ES-I3 (cell line): ENCODE measurements around the gene CENPP.

Experiments
- H3K36me3 ChIP-seq: 2 replicates; pipeline ENCODE4 v1.6.1; 2013; ENCODE audit warnings: mild to moderate bottlenecking, low read length, control low read depth, moderate library complexity; ENCODE audit not compliant: insufficient read depth
- H3K4me1 ChIP-seq: 2 replicates; pipeline ENCODE4 v1.6.1; 2013; ENCODE audit warnings: mild to moderate bottlenecking, control low read depth, low read length; ENCODE audit not compliant: insufficient read depth
- H3K9ac ChIP-seq: 2 replicates; pipeline ENCODE4 v1.6.1; 2013; ENCODE audit warnings: low read depth, mild to moderate bottlenecking, low read length, moderate library complexity
- H3K9me3 ChIP-seq: 2 replicates; pipeline ENCODE4 v1.6.1; 2013; ENCODE audit warnings: mild to moderate bottlenecking, low read length, moderate library complexity; ENCODE audit not compliant: control insufficient read depth, insufficient read depth

CENPP gene

GRCh38 chr9:92478783-92479182 is 153.0 kb downstream of the CENPP start:
- H3K9me3 ChIP-seq: no peaks in the 10 kb centered on the region
- no peaks in the 10 kb centered on the region for H3K36me3 ChIP-seq
- peaks cover 21% of the 10 kb centered on the region for H3K4me1 ChIP-seq
- H3K9ac ChIP-seq: no peak overlapping the region

- peaks cover 21% of the 10 kb centered on the region for H3K4me1 ChIP-seq
- H3K9ac ChIP-seq: no peak overlapping the region
- no peaks in the 10 kb centered on the region for H3K9me3 ChIP-seq
- H3K36me3 ChIP-seq: no peaks in the 10 kb centered on the region
Measured at GRCh38 chr9:92479346-92479745, 153.6 kb downstream of the CENPP start.

GRCh38 chr9:92480291-92480771 is 154.6 kb downstream of the CENPP start:
- Histone ChIP-seq H3K4me1 (peaks cover 21% of the 10 kb centered on the region), H3K9ac (peak overlapping the region; percentile 7; the same call in 1 of the 2 replicates), H3K36me3 (no peaks in the 10 kb centered on the region), H3K9me3 (no peaks in the 10 kb centered on the region)

- H3K9ac ChIP-seq: no peak overlapping the region
- H3K4me1 ChIP-seq: peaks cover 21% of the 10 kb centered on the region
- H3K9me3 ChIP-seq: no peaks in the 10 kb centered on the region
- no peaks in the 10 kb centered on the region for H3K36me3 ChIP-seq
Measured at GRCh38 chr9:92480986-92481633, 155.4 kb downstream of the CENPP start.

- H3K4me1 ChIP-seq: peaks cover 21% of the 10 kb centered on the region
- no peaks in the 10 kb centered on the region for H3K36me3 ChIP-seq
- H3K9me3 ChIP-seq: no peaks in the 10 kb centered on the region
- no peak within 1 kb of the TSS for H3K9ac ChIP-seq
Measured at GRCh38 chr9:92482329-92482728, 156.6 kb downstream of the CENPP start, which contains the start of gene ASPN. Gene ASPN, minus strand, starts transcription at chr9:92482506.

- H3K9ac ChIP-seq: no peak overlapping the region
- no peaks in the 10 kb centered on the region for H3K36me3 ChIP-seq
- H3K4me1 ChIP-seq: peaks cover 21% of the 10 kb centered on the region
- H3K9me3 ChIP-seq: no peaks in the 10 kb centered on the region
Measured at GRCh38 chr9:92482805-92483204, 157.1 kb downstream of the CENPP start.

GRCh38 chr9:92483627-92484545 is 158.1 kb downstream of the CENPP start:
- peaks cover 21% of the 10 kb centered on the region for H3K4me1 ChIP-seq
- H3K36me3 ChIP-seq: no peaks in the 10 kb centered on the region
- H3K9me3 ChIP-seq: no peaks in the 10 kb centered on the region
- H3K9ac ChIP-seq: no peak overlapping the region

GRCh38 chr9:92484563-92484962 is 158.8 kb downstream of the CENPP start:
- H3K9ac ChIP-seq: no peak overlapping the region
- H3K36me3 ChIP-seq: no peaks in the 10 kb centered on the region
- peaks cover 20% of the 10 kb centered on the region for H3K4me1 ChIP-seq
- no peaks in the 10 kb centered on the region for H3K9me3 ChIP-seq

GRCh38 chr9:92486371-92486770 is 160.6 kb downstream of the CENPP start:
- Histone ChIP-seq H3K36me3 (no peaks in the 10 kb centered on the region), H3K9me3 (no peaks in the 10 kb centered on the region), H3K9ac (no peak overlapping the region), H3K4me1 (peaks cover 2% of the 10 kb centered on the region; the same call in 1 of the 2 replicates)

GRCh38 chr9:92488681-92489550 is 163.2 kb downstream of the CENPP start:
- Histone ChIP-seq H3K36me3 (no peaks in the 10 kb centered on the region), H3K9ac (no peak overlapping the region), H3K9me3 (no peaks in the 10 kb centered on the region), H3K4me1 (no peaks in the 10 kb centered on the region)

- no peak overlapping the region for H3K9ac ChIP-seq
- H3K9me3 ChIP-seq: no peaks in the 10 kb centered on the region
- H3K36me3 ChIP-seq: no peaks in the 10 kb centered on the region
- no peaks in the 10 kb centered on the region for H3K4me1 ChIP-seq
Measured at GRCh38 chr9:92492781-92493401, 167.1 kb downstream of the CENPP start.

GRCh38 chr9:92493749-92494387 is 168.1 kb downstream of the CENPP start:
- Histone ChIP-seq H3K4me1 (no peaks in the 10 kb centered on the region), H3K9ac (no peak overlapping the region), H3K36me3 (no peaks in the 10 kb centered on the region), H3K9me3 (no peaks in the 10 kb centered on the region)

- no peaks in the 10 kb centered on the region for H3K9me3 ChIP-seq
- H3K36me3 ChIP-seq: no peaks in the 10 kb centered on the region
- H3K9ac ChIP-seq: no peak overlapping the region
- no peaks in the 10 kb centered on the region for H3K4me1 ChIP-seq
Measured at GRCh38 chr9:92494856-92495255, 169.1 kb downstream of the CENPP start.
